ENCODE data around the gene ZMYND15. TPM values are rescaled to one million over a fixed set of nuclear protein-coding genes. Genes with fewer than 3 reads are reported as not detected.

ZMYND15 gene
- total and polyA plus RNA-seq, 2 experiments from 2014 or later, result 2.9 to 4.1 TPM

GRCh38 chr17:4708436-4708835 is 31.2 kb upstream of the ZMYND15 start:
- H3K4me2 ChIP-seq, result no peak overlapping the region
- peaks cover 17% of the 10 kb centered on the region for H3K4me1 ChIP-seq (ENCODE audit: insufficient read depth)
- H4K20me1 ChIP-seq (ENCODE audit: insufficient read depth, poor library complexity, severe bottlenecking), result no peaks in the 10 kb centered on the region
- no peaks in the 10 kb centered on the region for H3K36me3 ChIP-seq (replicated peaks; ENCODE audit: insufficient read depth, low read depth)
- no peak for TF ChIP-seq EZH2 (IDR thresholded peaks at IDR 0.05; ENCODE audit: borderline replicate concordance)
- no peak for TF ChIP-seq EZH2phosphoT487 (IDR thresholded peaks at IDR 0.05; ENCODE audit: low read depth, severe bottlenecking, unreplicated experiment)
- no peak for TF ChIP-seq CTCF (IDR thresholded peaks at IDR 0.05; ENCODE audit: poor library complexity)
- no peaks in the 10 kb centered on the region for H3K9me3 ChIP-seq (ENCODE audit: low read depth)
- no peaks in the 10 kb centered on the region for H3K9me2 ChIP-seq (replicated peaks; ENCODE audit: insufficient read depth)
- DNase-seq (ENCODE audit: low spot score), result no peak
- H3K27me3 ChIP-seq, result no peaks in the 10 kb centered on the region
- H3K79me2 ChIP-seq, result peaks cover 18% of the 10 kb centered on the region
- 78% methylated on average over 8 of the region's 8 CpGs for WGBS (ENCODE audit: low lambda C conversion rate, missing lambda C conversion rate)
- H2AFZ ChIP-seq, result no peak overlapping the region
- no peak overlapping the region for H3K4me3 ChIP-seq
- no peak overlapping the region for H3K27ac ChIP-seq

GRCh38 chr17:4709794-4710692 is 29.6 kb upstream of the ZMYND15 start, which contains the start of gene ARRB2:
ARRB2 (plus strand) TSS chr17:4710632; CDS start chr17:4710722, 90 bp downstream.
- peak; percentile 99 for DNase-seq (ENCODE audit: low spot score)
- Histone ChIP-seq H3K79me2 (peaks cover 13% of the 10 kb centered on the region), H2AFZ (peak within 1 kb of the TSS; percentile 36), H3K27ac (peak within 1 kb of the TSS; percentile 60), H3K9me3 (ENCODE audit: low read depth) (no peaks in the 10 kb centered on the region), H4K20me1 (ENCODE audit: insufficient read depth, poor library complexity, severe bottlenecking) (no peaks in the 10 kb centered on the region), H3K36me3 (replicated peaks; ENCODE audit: insufficient read depth, low read depth) (no peaks in the 10 kb centered on the region), H3K9me2 (replicated peaks; ENCODE audit: insufficient read depth) (no peaks in the 10 kb centered on the region), H3K4me1 (ENCODE audit: insufficient read depth) (peaks cover 17% of the 10 kb centered on the region), H3K4me3 (peak within 1 kb of the TSS; percentile 43), H3K27me3 (no peaks in the 10 kb centered on the region), H3K4me2 (peak within 1 kb of the TSS; percentile 85)
- peak; percentile 71 for TF ChIP-seq CTCF (IDR thresholded peaks at IDR 0.05; ENCODE audit: poor library complexity)
- TF ChIP-seq EZH2 (IDR thresholded peaks at IDR 0.05; ENCODE audit: borderline replicate concordance), result no peak
- no peak for TF ChIP-seq EZH2phosphoT487 (IDR thresholded peaks at IDR 0.05; ENCODE audit: low read depth, severe bottlenecking, unreplicated experiment)
- under 1% methylated on average over 12 of the region's 67 CpGs for WGBS (ENCODE audit: low lambda C conversion rate, missing lambda C conversion rate)

- Histone ChIP-seq H3K4me3 (peak overlapping the region; percentile 43), H3K36me3 (replicated peaks; ENCODE audit: insufficient read depth, low read depth) (no peaks in the 10 kb centered on the region), H3K27ac (peak overlapping the region; percentile 60), H3K4me2 (peak overlapping the region; percentile 85), H3K9me2 (replicated peaks; ENCODE audit: insufficient read depth) (no peaks in the 10 kb centered on the region), H3K4me1 (ENCODE audit: insufficient read depth) (peaks cover 17% of the 10 kb centered on the region), H2AFZ (peak overlapping the region; percentile 36), H3K79me2 (peaks cover 13% of the 10 kb centered on the region), H3K27me3 (no peaks in the 10 kb centered on the region), H4K20me1 (ENCODE audit: insufficient read depth, poor library complexity, severe bottlenecking) (no peaks in the 10 kb centered on the region), H3K9me3 (ENCODE audit: low read depth) (no peaks in the 10 kb centered on the region)
- DNase-seq (ENCODE audit: low spot score), result no peak
- WGBS (ENCODE audit: low lambda C conversion rate, missing lambda C conversion rate), result 44% methylated on average over 17 of the region's 57 CpGs
- TF ChIP-seq EZH2 (IDR thresholded peaks at IDR 0.05; ENCODE audit: borderline replicate concordance) (no peak), CTCF (IDR thresholded peaks at IDR 0.05; ENCODE audit: poor library complexity) (no peak), EZH2phosphoT487 (IDR thresholded peaks at IDR 0.05; ENCODE audit: low read depth, severe bottlenecking, unreplicated experiment) (no peak)
Observed at GRCh38 chr17:4710693-4711634, 28.7 kb upstream of the ZMYND15 start.

Measured in hepatocyte (in vitro differentiated cells).